ENCODE measurements around the gene NYAP1. TPM values are rescaled to one million over a fixed set of nuclear protein-coding genes. Genes with fewer than 3 reads are reported as not detected.
"Not testable (repeated sequence)": the region's sequence is repeated elsewhere in the genome, so short reads cannot be mapped to it uniquely, and the experiment has no call there.

NYAP1 gene
- total RNA-seq, 4 donors from 2014 or later, result 0.41 to 1.4 TPM; not detected in 2

- in situ Hi-C loops (cut with MboI; ENCODE audit: low pct_ligation_motif_present in 1 of 4, low pct_unique_long_range_greater_than_20kb in 1 of 4, low sequenced_read_pairs in 3 of 4), result no loop called here
- Histone ChIP-seq H3K27ac (peak overlapping the region; percentile 76 to 93 (median 89)), H3K9me3 (no peaks in the 10 kb centered on the region), H3K27me3 (no peaks in the 10 kb centered on the region), H3K4me1 (peaks cover 14 to 56% (median 49%) of the 10 kb centered on the region in 4 donors), H3K4me3 (peak overlapping the region; percentile 58 to 93 (median 72)), H3K36me3 (no peaks in the 10 kb centered on the region)
- intact Hi-C loops (cut with DNase I; ENCODE audit: low total_unique reads), result loop anchor here (5.0 kb wide), 1 partner anchor 698 kb away; the partner anchor contains the start of gene CLDN15
- DNase-seq, result no peak
- TF ChIP-seq POLR2A (IDR thresholded peaks at IDR 0.05) (no peak), EP300 (IDR thresholded peaks at IDR 0.05; ENCODE audit: low read depth) (no peak), POLR2AphosphoS5 (IDR thresholded peaks at IDR 0.05) (no peak), CTCF (IDR thresholded peaks at IDR 0.05) (no peak)
- 0 to 10% methylated on average over 2 to 29 of the region's 44 CpGs for WGBS, 2 donors (ENCODE audit: low coverage in 1 of 2)
These were observed 55.8 kb downstream of the NYAP1 start for GRCh38 chr7:100539436-100540006.

- DNase-seq, result peak; percentile 77
- 26 to 40% methylated on average over 2 to 6 of the region's 6 CpGs for WGBS, 2 donors (ENCODE audit: low coverage in 1 of 2)
- TF ChIP-seq POLR2AphosphoS5 (IDR thresholded peaks at IDR 0.05), result peak in 2 of 3 donors; percentile 14 to 39
- no peak for TF ChIP-seq POLR2A (IDR thresholded peaks at IDR 0.05)
- TF ChIP-seq EP300 (IDR thresholded peaks at IDR 0.05; ENCODE audit: low read depth), result no peak
- TF ChIP-seq CTCF (IDR thresholded peaks at IDR 0.05), result no peak
- peak overlapping the region; percentile 58 to 93 (median 72) for H3K4me3 ChIP-seq
- no peaks in the 10 kb centered on the region for H3K36me3 ChIP-seq
- H3K4me1 ChIP-seq, result peaks cover 20 to 63% (median 55%) of the 10 kb centered on the region in 4 donors
- H3K9me3 ChIP-seq, result no peaks in the 10 kb centered on the region
- intact Hi-C loops (cut with DNase I; ENCODE audit: low total_unique reads), result no loop called here
- no peaks in the 10 kb centered on the region for H3K27me3 ChIP-seq
- H3K27ac ChIP-seq, result peak overlapping the region; percentile 76 to 93 (median 89)
- in situ Hi-C loops (cut with MboI; ENCODE audit: low pct_ligation_motif_present in 1 of 4, low pct_unique_long_range_greater_than_20kb in 1 of 4, low sequenced_read_pairs in 3 of 4), result no loop called here
These were observed 56.5 kb downstream of the NYAP1 start for GRCh38 chr7:100540073-100540723.

GRCh38 chr7:100541309-100541708 is 57.6 kb downstream of the NYAP1 start:
- 75% methylated on average over 7 of the region's 7 CpGs; no CpG with 5 or more reads in 1 of the 2 donors for WGBS, 2 donors (ENCODE audit: low coverage in 1 of 2)
- H3K9me3 ChIP-seq; H3K4me3 ChIP-seq; intact Hi-C loops (cut with DNase I; ENCODE audit: low total_unique reads); H3K36me3 ChIP-seq; DNase-seq; in situ Hi-C loops (cut with MboI; ENCODE audit: low pct_ligation_motif_present in 1 of 4, low pct_unique_long_range_greater_than_20kb in 1 of 4, low sequenced_read_pairs in 3 of 4); H3K27me3 ChIP-seq: not testable (repeated sequence)
- Histone ChIP-seq H3K4me1 (peaks cover 31 to 74% (median 66%) of the 10 kb centered on the region in 4 donors), H3K27ac (peak overlapping the region in 1 of 4 donors; percentile 93)

GRCh38 chr7:100543586-100543985 is 59.9 kb downstream of the NYAP1 start:
- H3K27me3 ChIP-seq, result no peaks in the 10 kb centered on the region
- DNase-seq, result no peak
- no peaks in the 10 kb centered on the region for H3K36me3 ChIP-seq
- intact Hi-C loops (cut with DNase I; ENCODE audit: low total_unique reads), result no loop called here
- H3K9me3 ChIP-seq, result no peaks in the 10 kb centered on the region
- in situ Hi-C loops (cut with MboI; ENCODE audit: low pct_ligation_motif_present in 1 of 4, low pct_unique_long_range_greater_than_20kb in 1 of 4, low sequenced_read_pairs in 3 of 4), result no loop called here
- 46 to 67% methylated on average over 1 of the region's 1 CpG for WGBS, 2 donors (ENCODE audit: low coverage in 1 of 2)
- H3K4me1 ChIP-seq, result peaks cover 48 to 89% (median 84%) of the 10 kb centered on the region in 4 donors
- TF ChIP-seq EP300 (IDR thresholded peaks at IDR 0.05; ENCODE audit: low read depth) (no peak), POLR2A (IDR thresholded peaks at IDR 0.05) (no peak), POLR2AphosphoS5 (IDR thresholded peaks at IDR 0.05) (no peak), CTCF (IDR thresholded peaks at IDR 0.05) (no peak)
- peak overlapping the region; percentile 88 to 93 (median 90) for H3K27ac ChIP-seq
- H3K4me3 ChIP-seq, result no peak overlapping the region

Data from transverse colon (tissue), 4 donors.